ENCODE results near the gene UBASH3A. TPM values are rescaled to one million over a fixed set of nuclear protein-coding genes. Genes with fewer than 3 reads are reported as not detected.

Gene UBASH3A
- total and polyA plus RNA-seq, 12 donors = 0.09 to 1.3 (median 0.15) TPM; not detected in 7

GRCh38 chr21:42423685-42424084, 20.0 kb downstream of the UBASH3A start:
- intact Hi-C loops (cut with DNase I) = no loop called here
- TF ChIP-seq CTCF (IDR thresholded peaks at IDR 0.05) = no peak
- peaks cover 0 to 67% (median 30%) of the 10 kb centered on the region in 7 donors for H3K27me3 ChIP-seq
- no peaks in the 10 kb centered on the region for H3K36me3 ChIP-seq
- no peak overlapping the region for H3K4me3 ChIP-seq
- peaks cover 0 to 22% (median 0%) of the 10 kb centered on the region in 11 donors for H3K9me3 ChIP-seq
- no peak for ATAC-seq
- DNase-seq = no peak
- 76 to 86% methylated on average over 2 of the region's 2 CpGs for WGBS, 2 donors
- peaks cover 0 to 34% (median 0%) of the 10 kb centered on the region in 9 donors for H3K4me1 ChIP-seq
- no peak overlapping the region for H3K27ac ChIP-seq

GRCh38 chr21:42424914-42425541, 21.3 kb downstream of the UBASH3A start:
- peaks cover 0 to 66% (median 29%) of the 10 kb centered on the region in 7 donors for H3K27me3 ChIP-seq
- intact Hi-C loops (cut with DNase I) = no loop called here
- peak overlapping the region in 1 of 10 donors; percentile 60 for H3K27ac ChIP-seq
- 58 to 59% methylated on average over 12 of the region's 12 CpGs for WGBS, 2 donors
- H3K9me3 ChIP-seq = peaks cover 0 to 17% (median 0%) of the 10 kb centered on the region in 11 donors
- H3K4me3 ChIP-seq = no peak overlapping the region
- no peak for ATAC-seq
- H3K4me1 ChIP-seq = peaks cover 0 to 34% (median 0%) of the 10 kb centered on the region in 9 donors
- DNase-seq = no peak
- no peak for TF ChIP-seq CTCF (IDR thresholded peaks at IDR 0.05)
- H3K36me3 ChIP-seq = no peaks in the 10 kb centered on the region

- no peak for TF ChIP-seq CTCF (IDR thresholded peaks at IDR 0.05)
- Histone ChIP-seq H3K9me3 (peaks cover 0 to 11% (median 0%) of the 10 kb centered on the region in 11 donors), H3K4me1 (peaks cover 0 to 34% (median 0%) of the 10 kb centered on the region in 9 donors), H3K36me3 (no peaks in the 10 kb centered on the region), H3K27ac (no peak overlapping the region), H3K4me3 (no peak overlapping the region), H3K27me3 (peaks cover 0 to 65% (median 27%) of the 10 kb centered on the region in 7 donors)
- intact Hi-C loops (cut with DNase I) = no loop called here
- ATAC-seq (no peak), DNase-seq (no peak)
- WGBS, 2 donors = 73 to 78% methylated on average over 4 of the region's 4 CpGs
Measured at GRCh38 chr21:42425591-42425990, 21.9 kb downstream of the UBASH3A start.

- no peak overlapping the region for H3K4me3 ChIP-seq
- intact Hi-C loops (cut with DNase I) = no loop called here
- no peak for DNase-seq
- TF ChIP-seq CTCF (IDR thresholded peaks at IDR 0.05) = no peak
- no peaks in the 10 kb centered on the region for H3K36me3 ChIP-seq
- no peak overlapping the region for H3K27ac ChIP-seq
- peaks cover 0 to 65% (median 27%) of the 10 kb centered on the region in 7 donors for H3K27me3 ChIP-seq
- peaks cover 0 to 34% (median 0%) of the 10 kb centered on the region in 9 donors for H3K4me1 ChIP-seq
- WGBS, 2 donors = 80 to 81% methylated on average over 7 of the region's 7 CpGs
- ATAC-seq = no peak
- H3K9me3 ChIP-seq = peaks cover 0 to 7% (median 0%) of the 10 kb centered on the region in 11 donors
Measured at GRCh38 chr21:42426424-42426823, 22.7 kb downstream of the UBASH3A start.
